LNCAP (cell line): ENCODE measurements around the gene CYP3A4.

Experiments used
- CTCF ChIP-seq: fragments of 450-650 bp; IDR thresholded peaks from 2 replicates; pipeline ENCODE4 v1.5.1; 2017; ENCODE audit warnings: mild to moderate bottlenecking

Gene CYP3A4

GRCh38 chr7:99734987-99735386 lies 49.0 kb downstream of the CYP3A4 start, which contains the start of gene CYP3A7:
Gene CYP3A7, minus strand, starts transcription at chr7:99735196. Its CDS starts 103 bp downstream, at chr7:99735093.
- no peak for TF ChIP-seq CTCF

- TF ChIP-seq CTCF = no peak
Observed at GRCh38 chr7:99733448-99733847, 50.5 kb downstream of the CYP3A4 start.

- no peak for TF ChIP-seq CTCF
Observed at GRCh38 chr7:99733003-99733402, 51.0 kb downstream of the CYP3A4 start.

- TF ChIP-seq CTCF = no peak
Observed at GRCh38 chr7:99731638-99732374, 52.2 kb downstream of the CYP3A4 start.

GRCh38 chr7:99730992-99731391 lies 53.0 kb downstream of the CYP3A4 start:
- TF ChIP-seq CTCF = no peak

- TF ChIP-seq CTCF = no peak
Observed at GRCh38 chr7:99730238-99730810, 53.7 kb downstream of the CYP3A4 start.

- no peak for TF ChIP-seq CTCF
Observed at GRCh38 chr7:99729486-99730237, 54.3 kb downstream of the CYP3A4 start.
